NOMO-1 (cell line): ENCODE results near the gene SLAIN2.
"Not testable (repeated sequence)": the region's sequence is repeated elsewhere in the genome, so short reads cannot be mapped to it uniquely, and the experiment has no call there.

Experiments used
- DNase-seq, 2 experiments: peaks; one replicate each; lab custom pipeline; 2025; ENCODE audit not compliant: unreplicated experiment in 2 of 2; lab: John Stamatoyannopoulos, UW

The SLAIN2 gene

GRCh38 chr4:48340965-48341775, at the start of gene SLAIN2:
Gene SLAIN2 (plus strand): TSS chr4:48341529. CDS start chr4:48341740, 211 bp downstream.
- peak; percentile 92 to 100 for DNase-seq

DNA sequence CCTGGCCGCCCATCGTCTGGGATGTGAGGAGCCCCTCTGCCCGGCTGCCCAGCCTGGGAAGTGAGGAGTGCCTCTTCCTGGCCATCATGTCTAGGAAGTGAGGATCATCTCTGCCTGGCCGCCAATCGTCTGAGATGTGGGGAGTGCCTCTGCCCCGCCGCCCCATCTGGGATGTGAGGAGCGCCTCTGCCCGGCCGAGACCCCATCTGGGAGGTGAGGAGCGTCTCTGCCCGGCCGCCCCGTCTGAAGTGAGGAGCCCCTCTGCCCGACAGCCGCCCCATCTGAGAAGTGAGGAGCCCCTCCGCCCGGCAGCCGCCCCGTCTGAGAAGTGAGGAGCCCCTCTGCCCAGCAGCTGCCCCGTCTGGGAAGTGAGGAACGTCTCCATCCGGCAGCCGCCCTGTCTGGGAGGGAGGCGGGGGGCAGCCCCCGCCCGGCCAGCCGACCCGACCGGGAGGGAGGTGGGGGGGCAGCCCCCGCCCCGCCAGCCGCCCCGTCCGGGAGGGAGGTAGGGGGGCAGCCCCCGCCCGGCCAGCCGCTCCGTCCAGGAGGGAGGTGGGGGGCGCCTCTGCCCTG, 49.0 kb upstream of the SLAIN2 start:
- not testable (repeated sequence) for DNase-seq

DNA sequence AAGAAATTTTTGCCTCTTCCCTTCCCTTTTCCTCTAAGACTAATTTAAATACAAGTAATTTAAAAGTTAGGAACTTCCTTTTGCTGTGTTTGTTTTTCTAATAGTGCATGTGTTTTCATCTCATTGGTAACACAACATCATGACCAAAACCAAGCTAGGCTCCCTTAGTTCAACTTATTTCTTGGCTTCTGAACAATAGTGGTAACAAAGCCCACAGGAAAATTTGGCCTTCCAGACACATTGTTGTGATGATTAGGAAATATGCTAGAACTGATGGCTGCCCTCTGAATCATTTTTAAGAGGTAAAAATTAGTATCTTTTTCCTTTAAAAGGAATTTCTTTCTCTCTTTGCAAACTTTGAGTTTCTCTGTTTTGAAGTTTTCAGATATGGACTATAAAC, 46.2 kb upstream of the SLAIN2 start:
- no peak for DNase-seq

GRCh38 chr4:48296365-48296764, 45.0 kb upstream of the SLAIN2 start:
- no peak for DNase-seq

DNA sequence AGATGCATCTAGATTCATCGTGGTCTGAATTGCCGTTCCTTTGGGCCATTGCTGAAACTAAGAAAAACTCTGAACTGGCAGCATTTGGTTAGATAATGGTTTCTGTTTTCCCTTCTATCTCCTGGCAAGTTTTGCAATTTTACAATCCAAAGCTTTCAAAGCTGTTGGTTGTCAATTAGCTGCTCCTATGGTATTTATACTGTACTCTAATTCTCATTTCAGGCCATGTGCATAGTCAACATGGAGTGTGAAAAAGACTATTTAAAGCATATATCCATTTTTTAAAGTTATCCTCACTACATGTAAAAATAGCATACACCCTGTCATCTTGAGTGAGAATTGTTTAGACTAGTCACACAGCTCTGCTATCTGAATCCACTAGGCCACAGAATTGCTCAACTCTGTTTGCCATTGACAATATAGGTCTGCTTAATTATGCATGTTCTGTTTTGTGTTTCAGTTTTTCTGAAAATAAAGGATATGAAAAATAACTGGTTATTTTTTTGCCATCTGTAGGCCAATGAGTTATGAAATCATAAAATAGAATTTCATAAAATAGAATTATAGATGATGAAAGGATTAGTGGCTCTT, 44.0 kb upstream of the SLAIN2 start:
- no peak for DNase-seq

DNA sequence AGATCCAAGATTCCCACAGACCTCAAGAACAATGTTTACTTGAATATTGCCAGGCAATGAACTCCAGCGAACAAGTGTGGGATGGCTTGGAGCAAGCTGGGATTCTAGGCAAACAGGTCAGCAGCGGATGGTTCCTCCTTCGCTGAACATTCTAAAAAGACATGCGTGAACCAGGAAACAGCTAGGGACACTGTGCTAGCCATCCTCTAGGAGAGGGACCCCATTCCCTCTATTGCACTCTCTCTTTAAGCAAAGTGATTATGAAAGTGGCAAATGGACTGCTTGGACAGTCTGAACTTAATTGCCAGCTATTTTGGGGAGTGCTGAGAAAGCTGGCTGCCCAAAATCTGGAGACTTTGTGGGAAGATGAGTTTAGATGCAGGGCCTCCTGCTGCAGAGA, 41.8 kb upstream of the SLAIN2 start:
- no peak for DNase-seq

DNA sequence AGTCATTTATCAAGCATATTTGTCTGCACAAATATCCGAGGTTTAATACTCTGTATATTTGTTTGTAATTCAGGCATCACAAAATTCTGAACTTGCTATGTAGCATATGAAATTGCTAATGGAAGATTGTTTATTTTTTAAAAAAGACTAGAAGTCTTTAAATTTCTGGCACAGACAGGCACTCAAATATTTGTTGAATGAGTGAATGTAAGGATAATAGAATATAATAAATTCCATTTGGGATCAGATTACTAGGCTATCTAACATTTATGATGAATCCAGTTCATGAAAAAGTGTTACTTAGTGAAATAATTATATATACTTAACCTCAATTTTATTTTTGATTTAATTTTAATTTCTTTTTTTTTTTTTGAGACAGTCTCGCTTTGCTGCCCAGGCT, 41.3 kb upstream of the SLAIN2 start:
- no peak for DNase-seq

- no peak for DNase-seq
Measured at GRCh38 chr4:48305508-48305907, 35.8 kb upstream of the SLAIN2 start.

DNA sequence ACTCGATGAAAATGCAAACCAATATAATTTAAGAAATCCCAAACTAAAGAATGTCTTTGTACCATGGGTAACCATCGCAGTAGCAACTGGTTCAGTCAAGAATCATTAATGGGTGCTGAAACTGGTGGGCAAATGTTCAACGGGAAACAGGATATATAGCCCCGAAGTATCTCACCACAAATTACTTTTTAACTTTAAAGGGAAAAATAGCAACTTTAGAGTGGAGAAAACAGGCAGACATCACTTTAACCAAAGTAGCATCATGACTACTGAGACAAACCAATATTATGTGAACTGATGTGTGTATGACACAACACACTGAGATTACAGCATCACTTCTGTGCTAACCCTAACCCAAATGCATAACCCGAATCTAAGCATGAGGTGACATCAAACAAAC, 33.8 kb upstream of the SLAIN2 start:
- no peak for DNase-seq

DNA sequence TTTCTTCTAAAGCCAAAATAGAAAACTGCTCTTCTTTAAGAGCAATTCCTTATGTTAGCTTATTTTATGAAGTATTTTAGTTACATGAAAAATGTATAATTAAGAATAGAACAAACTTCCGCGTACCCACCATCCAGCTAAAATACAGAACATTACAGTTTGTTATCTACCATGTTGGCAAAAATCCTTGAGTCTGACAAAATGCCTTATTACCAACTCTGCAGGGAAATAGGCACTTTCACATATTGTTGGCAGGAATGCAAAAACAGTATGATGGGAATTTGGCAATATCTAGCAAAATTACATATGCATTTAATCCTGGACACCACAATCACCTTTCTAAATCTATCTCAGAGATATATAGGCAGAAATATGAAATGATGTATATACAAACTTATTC, 32.4 kb upstream of the SLAIN2 start:
- no peak for DNase-seq

DNA sequence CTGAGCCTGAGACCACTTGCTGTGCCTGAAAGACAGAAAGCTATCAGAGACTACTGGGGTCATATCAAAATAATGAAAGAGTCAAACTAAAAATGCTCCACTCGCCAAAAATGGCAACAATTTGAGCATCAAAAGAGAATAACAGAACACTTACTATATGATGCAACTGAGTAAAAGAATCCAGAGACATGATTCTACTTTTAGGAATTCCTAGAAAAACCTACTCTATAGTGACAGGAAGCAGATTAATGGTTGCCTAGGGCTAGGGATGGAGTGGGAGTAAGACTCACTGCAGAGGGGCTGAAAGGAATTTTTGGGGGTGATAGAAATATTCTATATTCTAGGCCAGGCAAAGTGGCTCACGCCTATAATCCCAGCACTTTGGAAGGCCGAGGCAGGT, 29.4 kb upstream of the SLAIN2 start:
- DNase-seq = no peak

GRCh38 chr4:48314746-48315145, 26.6 kb upstream of the SLAIN2 start:
- DNase-seq = not testable (repeated sequence)

DNA sequence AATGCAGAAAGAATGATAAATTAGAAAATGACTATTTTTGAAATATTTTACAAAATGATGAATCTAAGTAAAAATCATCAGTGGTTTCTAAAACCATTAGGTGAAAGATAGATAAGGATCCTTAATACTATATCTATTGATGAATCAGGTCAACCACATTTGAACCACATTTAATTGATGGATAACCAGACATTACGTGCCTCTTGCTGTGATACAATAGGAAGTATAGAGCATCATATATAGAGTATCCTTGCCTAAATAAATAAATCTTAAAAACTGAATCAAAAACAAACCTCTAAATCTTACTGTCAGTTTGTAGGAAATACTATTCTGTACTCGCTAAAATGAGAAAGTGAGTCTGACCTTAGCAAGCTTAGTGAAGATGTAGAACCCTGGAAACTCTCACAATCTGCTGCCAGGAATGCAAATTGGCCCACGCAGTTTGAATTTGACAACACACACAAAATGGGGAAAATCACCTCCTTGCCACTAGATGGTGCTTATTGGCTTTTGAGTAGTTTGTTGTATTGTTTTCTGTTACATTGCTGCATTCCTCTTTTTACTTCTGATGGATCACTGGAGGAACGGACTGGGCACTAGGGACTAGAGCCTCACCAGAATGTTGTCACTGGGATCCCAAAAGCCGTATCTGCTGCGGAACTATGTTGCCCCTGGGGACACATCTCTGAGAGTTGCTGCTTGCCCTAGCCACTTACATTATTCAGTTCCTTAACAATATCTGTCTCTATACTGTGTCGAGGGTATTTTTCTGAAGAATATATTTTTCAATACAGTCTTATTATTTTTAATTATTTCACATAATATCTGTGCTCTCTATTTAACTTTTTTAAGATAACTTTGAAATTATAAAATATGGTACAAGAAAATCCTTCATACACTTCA, 25.4 kb upstream of the SLAIN2 start:
- peak; percentile 0 to 25 for DNase-seq

GRCh38 chr4:48321312-48321711, 20.0 kb upstream of the SLAIN2 start:
- DNase-seq = no peak

DNA sequence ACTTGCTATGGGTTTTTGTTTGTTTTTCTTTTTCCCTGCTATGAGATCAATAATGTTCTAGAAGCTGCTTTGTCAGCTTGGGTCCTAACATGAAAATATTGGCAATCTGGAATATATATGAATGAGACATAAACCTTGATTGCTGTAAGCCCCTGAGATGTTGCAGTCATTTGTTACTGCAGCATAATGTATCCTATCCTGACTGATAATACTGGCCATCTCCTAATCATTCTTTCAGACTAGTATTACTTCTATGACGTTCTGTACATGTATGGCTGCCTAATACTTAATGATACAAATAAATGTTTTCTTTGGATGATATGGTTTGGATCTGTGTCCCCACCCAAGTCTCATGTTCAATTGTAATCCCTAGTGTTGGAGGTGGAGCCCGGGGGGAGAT, 19.3 kb upstream of the SLAIN2 start:
- no peak for DNase-seq

DNA sequence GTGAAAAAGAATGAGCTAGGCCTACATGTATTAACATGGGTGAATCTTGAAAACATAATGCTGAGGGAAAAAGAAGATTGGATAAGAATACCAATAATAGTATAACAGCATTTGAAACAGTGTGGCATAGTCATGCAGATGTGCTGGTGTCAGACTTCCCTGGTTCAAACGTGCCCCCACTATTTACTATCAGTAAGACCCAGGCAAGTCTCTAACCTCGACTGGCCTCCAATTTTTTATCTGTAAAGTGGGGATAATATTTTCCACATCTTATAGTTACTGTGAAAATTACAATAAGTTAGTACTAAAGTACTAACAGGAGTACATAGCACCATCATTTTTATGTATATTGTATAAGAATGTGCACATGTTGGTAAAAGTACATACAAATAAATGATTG, 17.0 kb upstream of the SLAIN2 start:
- no peak for DNase-seq

GRCh38 chr4:48329193-48329592, 12.1 kb upstream of the SLAIN2 start:
- DNase-seq = no peak

GRCh38 chr4:48329976-48330375, 11.4 kb upstream of the SLAIN2 start:
- DNase-seq = no peak

DNA sequence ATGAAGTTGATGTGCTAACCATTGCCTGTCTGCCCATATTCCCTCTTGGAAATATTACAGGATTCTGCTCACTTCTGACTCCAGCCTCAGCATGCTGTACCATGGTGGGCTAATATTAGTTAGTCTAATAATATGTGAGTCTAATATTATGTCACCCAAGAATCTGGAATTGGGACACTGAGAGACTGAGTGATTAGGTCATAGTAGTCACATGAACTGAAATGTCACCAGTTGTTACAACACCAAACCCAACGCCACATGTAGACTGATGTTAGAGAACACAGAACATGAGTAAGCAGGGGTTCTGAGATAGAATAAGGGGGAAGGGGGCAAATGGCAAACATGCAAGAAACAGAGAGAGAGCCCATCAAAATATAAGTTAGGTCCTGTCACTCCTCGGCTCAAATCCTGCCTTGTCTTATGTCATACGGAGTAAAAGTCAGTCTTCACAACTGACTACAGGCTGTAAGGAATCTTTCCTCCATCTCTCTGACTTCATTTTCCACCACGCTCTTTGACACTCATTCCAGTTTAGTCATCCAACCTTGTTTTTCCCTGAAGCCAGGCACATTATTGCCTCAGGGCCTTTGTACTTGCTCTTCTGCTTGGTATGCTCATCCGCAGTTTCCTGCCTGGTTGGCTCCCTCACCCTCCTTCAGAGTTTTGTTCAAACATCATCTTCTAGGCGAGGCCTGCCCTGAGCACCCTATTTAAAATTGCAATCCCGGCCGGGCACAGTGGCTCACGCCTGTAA, 9.6 kb upstream of the SLAIN2 start:
- DNase-seq = no peak

DNA sequence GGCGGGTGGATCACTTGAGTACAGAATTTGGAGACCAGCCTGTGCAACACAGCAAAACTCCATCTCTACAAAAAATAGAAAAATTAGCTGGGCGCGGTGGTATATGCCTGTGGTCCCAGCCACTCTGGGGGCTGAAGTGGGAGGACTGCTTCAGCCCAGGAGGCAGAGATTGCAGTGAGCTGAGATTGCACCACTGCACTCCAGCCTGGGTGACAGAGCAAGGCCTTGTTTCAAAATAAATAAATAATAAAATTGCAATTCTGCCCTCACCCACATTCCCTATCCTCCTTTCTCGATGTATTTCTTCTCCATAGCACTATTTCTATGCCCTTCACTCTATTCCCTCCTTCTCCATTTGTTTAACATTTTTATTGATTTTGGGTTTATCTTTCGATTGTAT, 8.7 kb upstream of the SLAIN2 start:
- DNase-seq = no peak
